ENCODE data around the gene CPA1.
"Not testable (repeated sequence)": the region's sequence is repeated elsewhere in the genome, so short reads cannot be mapped to it uniquely, and the experiment has no call there.

CPA1 gene

GRCh38 chr7:130374507-130374906, 5.8 kb upstream of the CPA1 start:
- DNase-seq: no peak

GRCh38 chr7:130376461-130376860, 3.8 kb upstream of the CPA1 start:
- not testable (repeated sequence) for DNase-seq

- no peak for DNase-seq
These were observed 3.1 kb upstream of the CPA1 start for GRCh38 chr7:130377178-130377577.

- DNase-seq: no peak
These were observed 1.3 kb upstream of the CPA1 start for GRCh38 chr7:130379019-130379418.

DNA sequence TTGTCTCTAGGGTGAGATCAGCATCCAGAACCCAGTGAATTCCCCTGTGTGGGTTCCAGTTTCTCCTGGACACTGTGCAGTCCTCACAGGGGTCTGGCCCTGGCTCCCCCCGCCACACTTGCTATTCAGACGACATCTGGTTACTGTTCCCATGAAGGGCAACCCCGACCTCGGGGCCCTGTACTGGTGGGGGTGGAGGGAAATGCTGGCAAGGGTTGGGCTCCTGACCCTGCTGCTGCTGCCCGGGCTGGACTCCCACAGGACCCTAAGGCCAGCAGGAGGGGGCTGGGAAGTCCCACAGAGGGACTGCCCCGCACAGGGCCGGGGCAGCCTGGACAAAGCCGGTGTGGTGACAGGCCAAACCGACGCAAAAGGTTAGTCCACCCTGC, 768 bp upstream of the CPA1 start:
- no peak for DNase-seq

GRCh38 chr7:130380861-130381455, 664 bp downstream of the CPA1 start:
- DNase-seq: no peak

DNA sequence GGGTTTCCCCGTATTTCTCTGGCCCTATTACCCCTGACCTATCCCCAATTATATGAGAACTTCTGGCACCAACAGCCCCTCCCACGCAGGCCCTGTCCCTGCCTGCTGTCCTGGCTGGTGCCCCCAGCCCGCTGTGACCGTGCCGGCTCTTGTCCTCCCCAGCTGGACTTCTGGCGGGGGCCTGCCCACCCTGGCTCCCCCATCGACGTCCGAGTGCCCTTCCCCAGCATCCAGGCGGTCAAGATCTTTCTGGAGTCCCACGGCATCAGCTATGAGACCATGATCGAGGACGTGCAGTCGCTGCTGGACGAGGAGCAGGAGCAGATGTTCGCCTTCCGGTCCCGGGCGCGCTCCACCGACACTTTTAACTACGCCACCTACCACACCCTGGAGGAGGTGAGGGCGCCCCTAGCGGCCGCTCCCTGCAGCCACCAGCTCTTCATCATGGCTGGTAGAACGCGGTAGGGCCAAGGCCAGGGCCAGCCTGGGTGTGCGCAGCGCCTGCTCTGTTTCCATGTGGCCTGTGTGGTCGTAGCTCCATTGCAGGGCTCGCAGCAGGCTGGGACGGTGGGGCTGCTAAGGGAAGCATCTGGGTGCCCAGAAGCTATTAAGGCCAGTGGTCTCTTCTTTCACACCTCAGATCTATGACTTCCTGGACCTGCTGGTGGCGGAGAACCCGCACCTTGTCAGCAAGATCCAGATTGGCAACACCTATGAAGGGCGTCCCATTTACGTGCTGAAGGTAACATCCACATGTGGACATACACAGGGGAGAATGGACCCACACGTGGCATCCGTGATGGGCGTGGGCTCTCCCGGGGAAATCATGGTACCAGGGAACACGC, 1.4 kb downstream of the CPA1 start:
- DNase-seq: no peak

DNA sequence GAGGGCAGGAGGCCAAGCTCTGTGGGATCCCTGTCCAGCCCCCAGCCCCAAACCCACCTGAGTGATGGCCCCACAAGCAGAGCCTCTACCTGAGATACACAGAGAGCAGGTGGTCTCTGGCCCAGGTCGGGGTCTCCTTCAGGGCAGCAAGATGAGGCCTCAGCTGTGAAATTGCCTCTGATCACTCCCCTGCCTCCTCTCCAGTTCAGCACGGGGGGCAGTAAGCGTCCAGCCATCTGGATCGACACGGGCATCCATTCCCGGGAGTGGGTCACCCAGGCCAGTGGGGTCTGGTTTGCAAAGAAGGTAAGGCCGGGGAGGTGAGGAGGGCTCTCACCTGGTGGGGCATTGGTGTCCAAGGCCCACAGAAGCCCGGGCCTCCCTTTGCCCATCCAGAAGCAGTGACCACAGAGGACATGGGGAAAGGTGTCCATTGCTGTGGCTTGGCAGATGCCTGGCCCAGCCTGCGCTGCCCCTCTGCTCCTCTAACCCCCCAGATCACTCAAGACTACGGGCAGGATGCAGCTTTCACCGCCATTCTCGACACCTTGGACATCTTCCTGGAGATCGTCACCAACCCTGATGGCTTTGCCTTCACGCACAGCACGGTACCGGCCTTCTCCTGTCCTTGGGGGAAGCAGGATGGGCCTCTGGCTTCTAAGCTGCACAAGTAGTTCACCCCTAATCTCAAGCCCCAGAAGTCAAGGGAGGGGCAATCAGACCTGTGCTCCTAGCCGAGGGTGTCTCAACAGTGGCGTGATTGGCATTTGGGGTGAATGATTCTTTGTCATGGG, 3.1 kb downstream of the CPA1 start:
- DNase-seq: no peak

- peak; percentile 23 for DNase-seq
These were observed 4.1 kb downstream of the CPA1 start for GRCh38 chr7:130384371-130384801.

GRCh38 chr7:130384841-130385599, 4.7 kb downstream of the CPA1 start:
- DNase-seq: no peak

DNA sequence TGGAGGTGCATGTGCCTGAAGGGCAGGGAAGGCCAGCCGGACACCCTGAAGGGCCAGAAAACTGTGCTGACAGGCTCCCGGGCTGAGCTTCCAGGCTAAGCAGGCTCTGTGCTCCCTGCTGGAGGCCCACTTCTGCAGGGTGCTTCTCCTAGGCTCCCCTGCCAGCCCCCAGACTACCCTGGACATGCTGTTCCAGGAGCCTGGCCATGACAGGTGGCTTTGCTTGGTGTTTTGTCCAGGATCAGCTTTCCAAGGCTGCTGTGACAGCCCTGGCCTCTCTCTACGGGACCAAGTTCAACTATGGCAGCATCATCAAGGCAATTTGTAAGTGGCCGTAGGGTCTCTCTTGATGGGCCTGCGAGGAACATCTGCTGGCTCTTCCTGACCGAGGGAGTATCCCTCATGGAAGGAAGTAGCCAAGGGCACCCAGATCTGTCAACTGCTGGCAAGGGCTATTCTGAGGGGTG, 5.3 kb downstream of the CPA1 start:
- DNase-seq: no peak

DNA sequence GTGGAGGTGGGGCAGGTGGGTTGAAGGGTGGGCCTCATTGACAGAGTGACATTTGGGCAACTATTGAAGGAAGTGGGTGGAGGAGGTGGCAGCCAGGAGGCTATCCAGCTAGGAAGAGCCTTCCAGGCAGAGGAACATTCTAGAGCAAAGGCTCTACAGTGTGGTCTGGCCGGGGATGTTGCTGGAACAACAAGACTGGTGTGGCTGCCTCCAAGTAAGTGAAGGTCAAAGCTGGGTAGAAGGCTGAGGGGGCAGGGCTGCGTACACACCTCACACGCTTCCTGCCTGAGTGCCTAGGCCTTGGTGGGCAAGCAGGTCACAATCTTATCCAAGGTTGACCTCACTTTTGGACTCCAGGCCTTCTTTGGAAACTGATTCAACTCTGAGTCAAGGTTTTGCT, 6.6 kb downstream of the CPA1 start:
- DNase-seq: no peak

DNA sequence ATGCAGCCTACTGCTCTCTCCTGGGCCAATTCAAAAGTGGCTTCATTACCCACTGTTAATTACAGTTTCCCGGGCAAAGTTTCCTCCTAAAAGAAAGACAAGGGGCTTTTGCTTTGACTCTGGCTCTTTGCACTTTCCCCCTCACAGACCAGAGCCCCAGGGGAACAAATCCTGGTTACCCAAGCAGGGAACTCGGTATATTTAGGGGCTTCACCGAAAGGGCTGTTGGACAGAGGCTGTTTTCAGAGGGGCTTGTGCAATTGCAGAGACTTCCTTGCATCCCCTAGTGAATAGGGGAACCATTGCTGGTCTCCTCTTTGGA, 7.0 kb downstream of the CPA1 start:
- no peak for DNase-seq

DNA sequence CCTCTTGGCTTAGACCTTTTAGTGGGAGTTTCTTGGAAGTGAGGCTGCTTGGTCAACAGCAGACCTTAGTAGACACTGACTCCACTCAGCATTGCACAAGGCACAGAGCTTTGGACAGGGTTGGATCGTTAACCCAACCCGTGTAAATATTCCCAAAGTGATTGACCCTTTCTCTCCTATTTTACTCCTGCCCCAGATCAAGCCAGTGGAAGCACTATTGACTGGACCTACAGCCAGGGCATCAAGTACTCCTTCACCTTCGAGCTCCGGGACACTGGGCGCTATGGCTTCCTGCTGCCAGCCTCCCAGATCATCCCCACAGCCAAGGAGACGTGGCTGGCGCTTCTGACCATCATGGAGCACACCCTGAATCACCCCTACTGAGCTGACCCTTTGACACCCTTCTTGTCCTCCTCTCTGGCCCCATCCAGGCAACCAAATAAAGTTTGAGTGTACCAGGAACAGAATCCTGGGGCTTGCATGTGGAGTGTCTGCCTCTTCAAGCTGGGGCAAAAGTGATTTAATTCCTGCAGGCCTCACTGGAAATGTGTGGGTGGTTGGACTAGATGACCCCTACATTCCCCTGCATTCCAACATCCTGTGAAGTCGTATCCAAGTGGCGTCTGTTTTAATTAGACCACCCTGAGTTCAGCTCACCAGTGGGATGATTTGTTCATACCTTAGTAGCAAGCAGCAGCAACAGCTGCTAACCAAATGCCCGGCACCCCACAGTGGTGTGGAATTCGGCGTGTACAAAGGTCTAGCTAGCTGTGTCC, 7.5 kb downstream of the CPA1 start:
- DNase-seq: no peak

- no peak for DNase-seq
These were observed 8.4 kb downstream of the CPA1 start for GRCh38 chr7:130388671-130389070.

DNA sequence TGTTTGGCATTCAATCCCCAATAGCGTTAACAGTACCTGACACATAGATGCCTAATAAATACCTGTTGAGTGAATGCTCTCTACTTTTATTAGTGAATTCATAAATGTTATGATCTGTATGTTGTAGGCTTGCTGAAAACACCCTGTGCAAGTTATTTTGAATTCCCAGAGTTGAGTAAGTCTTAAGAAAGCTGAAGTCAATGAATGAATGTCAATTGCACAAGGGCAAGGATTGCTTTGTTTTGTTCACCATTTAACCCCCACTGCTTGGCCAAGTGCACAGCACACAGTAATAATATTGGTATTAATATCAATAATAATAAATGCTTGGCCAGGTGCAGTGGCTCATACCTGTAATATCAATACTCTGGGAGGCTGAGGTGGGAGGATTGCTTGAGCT, 10.2 kb downstream of the CPA1 start:
- peak; percentile 9 for DNase-seq

GRCh38 chr7:130393101-130393561, 12.8 kb downstream of the CPA1 start:
- no peak for DNase-seq

- DNase-seq: peak; percentile 40
These were observed 13.6 kb downstream of the CPA1 start for GRCh38 chr7:130393841-130394411.

- DNase-seq: no peak
These were observed 14.3 kb downstream of the CPA1 start for GRCh38 chr7:130394421-130395195.

- DNase-seq: no peak
These were observed 15.1 kb downstream of the CPA1 start for GRCh38 chr7:130395421-130395820.

DNA sequence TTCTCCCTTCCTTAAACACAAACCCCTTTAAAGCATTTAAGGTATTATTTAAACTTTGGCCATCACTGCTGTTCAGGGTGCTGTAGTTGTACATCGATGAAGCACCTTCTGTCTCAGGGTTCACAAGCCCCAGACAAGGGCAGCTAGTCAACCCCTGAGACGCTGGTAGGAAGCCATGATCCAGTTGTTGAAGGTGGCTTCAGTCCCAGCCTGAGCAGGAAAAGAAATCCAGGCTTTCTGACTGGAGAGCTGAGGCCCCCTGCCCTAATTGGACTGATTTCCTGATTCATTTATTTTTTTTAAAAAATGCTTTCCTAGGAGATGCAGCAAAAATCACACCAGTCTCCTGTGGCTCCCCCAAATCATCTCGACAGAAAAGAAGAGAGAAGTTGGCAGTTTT, 15.8 kb downstream of the CPA1 start:
- no peak for DNase-seq

All from inflammatory macrophage treated with lipopolysaccharide for 4 hours (primary cell).